HG03064 (cell line): Measurements from ENCODE around the gene ENOSF1.
"Not testable (repeated sequence)": the region's sequence is repeated elsewhere in the genome, so short reads cannot be mapped to it uniquely, and the experiment has no call there.

Experiments used
- ATAC-seq: cut with Tn5 transposase; IDR thresholded peaks from one replicate; pipeline ENCODE4 v1.9.1; 2021; ENCODE audit warnings: low read depth; ENCODE audit not compliant: unreplicated experiment

The ENOSF1 gene

GRCh38 chr18:712401-713134, at the start of gene ENOSF1:
TSS of gene ENOSF1 (minus strand) at chr18:712630. CDS start at chr18:712587, 43 bp downstream.
- peak; percentile 90 for ATAC-seq

- ATAC-seq: not testable (repeated sequence)
These were observed 47.4 kb upstream of the ENOSF1 start for GRCh38 chr18:759864-760263.

GRCh38 chr18:755506-755905, 43.1 kb upstream of the ENOSF1 start:
- no peak for ATAC-seq

GRCh38 chr18:754656-755055, 42.2 kb upstream of the ENOSF1 start:
- ATAC-seq: no peak

- no peak for ATAC-seq
These were observed 38.0 kb upstream of the ENOSF1 start for GRCh38 chr18:750456-750855.

GRCh38 chr18:744832-745597, 32.6 kb upstream of the ENOSF1 start:
- ATAC-seq: no peak

GRCh38 chr18:741931-742512, 29.6 kb upstream of the ENOSF1 start:
- ATAC-seq: peak; percentile 87

- ATAC-seq: no peak
These were observed 19.9 kb upstream of the ENOSF1 start for GRCh38 chr18:732371-732770.

- no peak for ATAC-seq
These were observed 18.8 kb upstream of the ENOSF1 start for GRCh38 chr18:731185-731584.

- ATAC-seq: no peak
These were observed 18.3 kb upstream of the ENOSF1 start for GRCh38 chr18:730692-731091.

- not testable (repeated sequence) for ATAC-seq
These were observed 17.7 kb upstream of the ENOSF1 start for GRCh38 chr18:730120-730519.

- ATAC-seq: no peak
These were observed 13.2 kb upstream of the ENOSF1 start for GRCh38 chr18:725646-726045.

- no peak for ATAC-seq
These were observed 11.2 kb upstream of the ENOSF1 start for GRCh38 chr18:723541-724080.

GRCh38 chr18:717003-717402, 4.6 kb upstream of the ENOSF1 start:
- ATAC-seq: no peak

GRCh38 chr18:715626-716025, 3.2 kb upstream of the ENOSF1 start:
- no peak for ATAC-seq

- no peak for ATAC-seq
These were observed 683 bp upstream of the ENOSF1 start for GRCh38 chr18:713135-713490.

- ATAC-seq: peak; percentile 54
These were observed 601 bp downstream of the ENOSF1 start for GRCh38 chr18:711657-712400.

- no peak for ATAC-seq
These were observed 1.1 kb downstream of the ENOSF1 start for GRCh38 chr18:711310-711656.

GRCh38 chr18:710418-711300, 1.8 kb downstream of the ENOSF1 start:
- ATAC-seq: no peak

GRCh38 chr18:709771-710170, 2.7 kb downstream of the ENOSF1 start:
- no peak for ATAC-seq
